IPS-15b (cell line): ENCODE data around the gene ECHS1.
A peak's percentile ranks its signal among the peaks of the same experiment; 100 is the strongest.
"Not testable (repeated sequence)": the region's sequence is repeated elsewhere in the genome, so short reads cannot be mapped to it uniquely, and the experiment has no call there.

Experiments used
- H3K27me3 ChIP-seq: one replicate; pipeline ENCODE4 v1.6.1; 2013; ENCODE audit warnings: low read length; ENCODE audit not compliant: control insufficient read depth, insufficient read depth
- H3K36me3 ChIP-seq: one replicate; pipeline ENCODE4 v1.6.1; 2013; ENCODE audit warnings: low read length; ENCODE audit not compliant: control insufficient read depth, insufficient read depth
- H3K4me1 ChIP-seq: one replicate; pipeline ENCODE4 v1.6.1; 2013; ENCODE audit warnings: mild to moderate bottlenecking, low read length; ENCODE audit not compliant: control insufficient read depth, insufficient read depth
- H3K4me3 ChIP-seq: one replicate; pipeline ENCODE4 v1.5.1; 2013; ENCODE audit warnings: low read depth, low read length
- H3K9ac ChIP-seq: one replicate; pipeline ENCODE4 v1.6.1; 2013; ENCODE audit warnings: low read depth, mild to moderate bottlenecking, low read length
- H3K9me3 ChIP-seq: one replicate; pipeline ENCODE4 v1.6.1; 2013; ENCODE audit warnings: mild to moderate bottlenecking, low read length; ENCODE audit not compliant: control insufficient read depth, insufficient read depth

Gene ECHS1

GRCh38 chr10:133372507-133372906 is 647 bp downstream of the ECHS1 start:
- peak overlapping the region; percentile 18 for H3K4me3 ChIP-seq
- H3K27me3 ChIP-seq, result peaks cover 36% of the 10 kb centered on the region
- H3K4me1 ChIP-seq, result no peaks in the 10 kb centered on the region

GRCh38 chr10:133370030-133370786 is 2.9 kb downstream of the ECHS1 start:
- no peaks in the 10 kb centered on the region for H3K9me3 ChIP-seq
- H3K4me1 ChIP-seq, result no peaks in the 10 kb centered on the region
- no peak overlapping the region for H3K4me3 ChIP-seq
- peaks cover 13% of the 10 kb centered on the region for H3K27me3 ChIP-seq
- no peak overlapping the region for H3K9ac ChIP-seq
- peaks cover 39% of the 10 kb centered on the region for H3K36me3 ChIP-seq

More at GRCh38 chr10:133372507-133372906, 647 bp downstream of the ECHS1 start:
- Histone ChIP-seq H3K9me3 (no peaks in the 10 kb centered on the region), H3K9ac (no peak overlapping the region), H3K36me3 (peaks cover 22% of the 10 kb centered on the region)

- H3K36me3 ChIP-seq, result peaks cover 48% of the 10 kb centered on the region
- no peaks in the 10 kb centered on the region for H3K4me1 ChIP-seq
- no peak overlapping the region for H3K9ac ChIP-seq
- H3K9me3 ChIP-seq, result no peaks in the 10 kb centered on the region
- H3K4me3 ChIP-seq, result no peak overlapping the region
- H3K27me3 ChIP-seq, result no peaks in the 10 kb centered on the region
Measured at GRCh38 chr10:133368153-133368552, 5.0 kb downstream of the ECHS1 start.

- H3K9ac ChIP-seq, H3K4me1 ChIP-seq, H3K4me3 ChIP-seq, H3K9me3 ChIP-seq, H3K27me3 ChIP-seq: not testable (repeated sequence)
- peaks cover 55% of the 10 kb centered on the region for H3K36me3 ChIP-seq
Measured at GRCh38 chr10:133367461-133367860, 5.7 kb downstream of the ECHS1 start.

GRCh38 chr10:133366751-133367150 is 6.4 kb downstream of the ECHS1 start:
- no peaks in the 10 kb centered on the region for H3K27me3 ChIP-seq
- H3K4me3 ChIP-seq, result no peak overlapping the region
- H3K36me3 ChIP-seq, result peaks cover 58% of the 10 kb centered on the region

GRCh38 chr10:133366130-133366478 is 7.0 kb downstream of the ECHS1 start:
- Histone ChIP-seq H3K9me3 (no peaks in the 10 kb centered on the region), H3K9ac (no peak overlapping the region), H3K27me3 (no peaks in the 10 kb centered on the region), H3K4me1 (no peaks in the 10 kb centered on the region), H3K36me3 (peaks cover 52% of the 10 kb centered on the region), H3K4me3 (no peak overlapping the region)

More at GRCh38 chr10:133366751-133367150, 6.4 kb downstream of the ECHS1 start:
- Histone ChIP-seq H3K9me3 (no peaks in the 10 kb centered on the region), H3K9ac (no peak overlapping the region), H3K4me1 (no peaks in the 10 kb centered on the region)

GRCh38 chr10:133365461-133366129 is 7.6 kb downstream of the ECHS1 start:
- Histone ChIP-seq H3K9ac (no peak overlapping the region), H3K36me3 (peaks cover 52% of the 10 kb centered on the region), H3K4me1 (no peaks in the 10 kb centered on the region), H3K9me3 (no peaks in the 10 kb centered on the region), H3K4me3 (no peak overlapping the region), H3K27me3 (no peaks in the 10 kb centered on the region)

GRCh38 chr10:133364645-133365431 is 8.3 kb downstream of the ECHS1 start:
- Histone ChIP-seq H3K27me3 (peaks cover 4% of the 10 kb centered on the region), H3K9ac (no peak overlapping the region), H3K36me3 (peaks cover 45% of the 10 kb centered on the region), H3K4me1 (no peaks in the 10 kb centered on the region), H3K9me3 (no peaks in the 10 kb centered on the region), H3K4me3 (no peak overlapping the region)

GRCh38 chr10:133362846-133363245 is 10.3 kb downstream of the ECHS1 start:
- Histone ChIP-seq H3K9me3 (no peaks in the 10 kb centered on the region), H3K9ac (no peak overlapping the region), H3K27me3 (peaks cover 6% of the 10 kb centered on the region), H3K36me3 (peaks cover 37% of the 10 kb centered on the region), H3K4me3 (no peak overlapping the region), H3K4me1 (no peaks in the 10 kb centered on the region)

- peaks cover 36% of the 10 kb centered on the region for H3K36me3 ChIP-seq
- H3K4me1 ChIP-seq, result no peaks in the 10 kb centered on the region
- H3K27me3 ChIP-seq, result peaks cover 6% of the 10 kb centered on the region
- H3K9ac ChIP-seq, result no peak overlapping the region
- no peak overlapping the region for H3K4me3 ChIP-seq
- no peaks in the 10 kb centered on the region for H3K9me3 ChIP-seq
Measured at GRCh38 chr10:133361773-133362441, 11.2 kb downstream of the ECHS1 start.

- H3K4me3 ChIP-seq, result no peak overlapping the region
- H3K9ac ChIP-seq, result no peak overlapping the region
- H3K4me1 ChIP-seq, result no peaks in the 10 kb centered on the region
- peaks cover 33% of the 10 kb centered on the region for H3K36me3 ChIP-seq
- H3K9me3 ChIP-seq, result no peaks in the 10 kb centered on the region
- peaks cover 6% of the 10 kb centered on the region for H3K27me3 ChIP-seq
Measured at GRCh38 chr10:133361227-133361626, 11.9 kb downstream of the ECHS1 start.
